NCI-H226 (cell line): ENCODE measurements around the gene OR1M1.

ENCODE experiments used
- DNase-seq: peaks from one replicate; pipeline ENCODE4 v3.0.0-alpha.2; 2015

Gene OR1M1

GRCh38 chr19:9075064-9075949, 11.6 kb upstream of the OR1M1 start:
- peak; percentile 99 for DNase-seq

DNA sequence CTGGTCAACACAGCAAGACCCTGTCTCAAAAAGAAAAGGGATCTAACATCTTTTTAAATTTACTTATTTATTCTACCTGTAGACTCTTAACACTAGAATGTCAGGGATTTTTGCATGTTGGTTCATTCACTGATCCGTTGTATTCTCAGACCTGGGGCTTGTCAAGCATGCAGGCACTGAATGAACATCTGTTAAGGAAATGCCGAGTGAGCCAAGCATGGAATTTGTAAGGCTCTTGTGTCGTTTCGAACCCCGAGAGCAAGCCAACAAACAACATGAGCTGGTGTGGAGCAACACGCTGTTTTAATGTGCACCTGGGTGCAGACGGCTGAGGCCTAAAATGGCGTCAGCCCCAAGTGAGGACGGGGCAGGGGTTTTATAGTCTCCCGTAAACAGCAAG, 10.0 kb upstream of the OR1M1 start:
- no peak for DNase-seq

GRCh38 chr19:9078651-9079050, 8.2 kb upstream of the OR1M1 start:
- no peak for DNase-seq

DNA sequence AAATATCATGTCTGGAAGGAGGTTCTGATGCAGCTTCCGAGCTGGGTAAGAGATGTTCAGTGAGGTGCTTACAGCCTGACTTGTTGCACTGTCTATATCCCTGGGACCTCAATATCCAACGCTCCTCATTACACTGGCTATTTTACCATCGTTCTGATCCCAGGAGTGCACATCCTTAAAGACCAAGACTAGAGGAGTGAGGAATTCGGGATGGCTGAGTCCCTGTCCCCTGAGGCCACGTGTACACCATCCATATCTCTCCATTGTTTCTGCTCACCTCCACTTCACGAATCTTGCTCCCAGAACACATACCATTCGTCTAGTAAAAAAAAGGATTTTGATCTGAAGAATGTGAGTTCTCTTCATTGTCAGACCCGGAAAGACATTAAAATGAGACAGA, 20.5 kb downstream of the OR1M1 start, which contains the start of gene OR7G2:
Gene OR7G2 (minus strand): TSS at position 101 of the 400 bp plus-strand sequence. CDS start 4,232 bp downstream, outside the sequence.
- no peak for DNase-seq

- no peak for DNase-seq
These were observed 23.1 kb downstream of the OR1M1 start for GRCh38 chr19:9109959-9110358.

GRCh38 chr19:9115307-9115813, 28.5 kb downstream of the OR1M1 start, which contains the start of gene OR7G1:
OR7G1 (minus strand) TSS chr19:9115763; CDS start chr19:9115763, 0 bp downstream.
- no peak for DNase-seq

DNA sequence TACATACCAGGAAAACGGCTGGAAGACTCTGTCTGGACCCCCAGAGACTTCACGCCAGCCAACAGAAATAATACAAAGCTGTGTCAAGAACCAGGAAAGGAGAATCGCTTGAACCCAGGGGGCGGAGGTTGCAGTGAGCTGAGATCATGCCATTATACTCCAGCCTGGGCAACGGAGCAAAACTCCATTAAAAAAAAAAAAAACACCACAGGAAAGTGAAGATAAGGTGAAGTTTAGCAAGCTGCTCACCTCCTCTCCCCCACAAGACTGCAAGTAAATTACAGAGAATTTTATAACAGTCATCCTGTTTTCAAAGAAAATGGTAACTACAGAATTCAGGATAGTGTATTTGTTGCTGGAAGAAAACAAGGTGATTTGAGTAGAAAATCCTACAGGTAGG, 29.7 kb downstream of the OR1M1 start:
- no peak for DNase-seq

DNA sequence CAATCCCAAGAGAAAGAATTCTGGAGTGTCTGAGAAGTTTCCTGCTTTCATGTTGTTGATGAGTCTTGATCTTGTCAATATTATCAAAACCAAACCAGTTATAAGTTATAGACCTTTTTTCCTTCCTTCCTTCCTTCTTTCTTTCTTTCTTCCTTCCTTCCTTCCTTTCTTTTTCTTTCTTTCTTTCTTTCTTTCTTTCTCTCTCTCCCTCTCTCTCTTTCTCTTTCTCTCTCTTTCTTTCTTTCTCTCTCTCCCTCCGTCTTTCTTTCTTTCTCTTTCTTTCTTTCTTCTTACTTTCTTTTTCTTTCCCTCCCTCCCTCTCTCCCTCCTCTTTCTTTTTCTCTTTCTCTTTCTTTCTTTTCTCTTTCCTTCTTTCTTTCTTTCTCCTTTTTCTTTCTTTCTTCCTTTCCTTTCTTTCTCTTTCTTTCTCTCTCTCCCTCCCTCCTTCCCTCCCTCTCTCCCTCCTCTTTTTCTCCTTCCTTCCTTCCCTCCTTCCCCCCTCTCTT, 40.1 kb downstream of the OR1M1 start, which contains the start of gene OR7G3:
Gene OR7G3 (minus strand): TSS at position 51 of the 506 bp plus-strand sequence. CDS start 0 bp downstream, at position 51.
- DNase-seq: no peak

DNA sequence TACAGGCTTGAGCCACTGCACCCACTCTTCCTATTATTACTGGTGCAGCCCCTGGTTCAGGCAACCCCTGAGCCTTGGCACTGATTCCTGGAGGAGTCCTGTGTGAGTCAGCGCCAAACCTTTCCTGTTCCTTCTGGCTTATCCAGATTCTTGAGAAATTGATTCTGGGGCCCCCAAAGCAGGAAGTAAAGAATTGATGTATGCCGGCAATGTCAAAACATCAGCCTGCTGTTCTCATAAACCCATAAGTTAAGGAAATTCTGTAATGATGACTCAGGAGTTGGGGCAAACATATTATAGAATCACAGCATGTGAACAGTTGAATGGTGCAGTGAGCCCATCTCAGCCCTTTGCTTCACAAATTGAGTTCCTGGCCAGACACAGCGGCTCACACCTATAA, 41.3 kb downstream of the OR1M1 start:
- peak; percentile 82 for DNase-seq

- DNase-seq: no peak
These were observed 44.1 kb downstream of the OR1M1 start for GRCh38 chr19:9130965-9131364.

- no peak for DNase-seq
These were observed 45.6 kb downstream of the OR1M1 start for GRCh38 chr19:9132422-9132821.

DNA sequence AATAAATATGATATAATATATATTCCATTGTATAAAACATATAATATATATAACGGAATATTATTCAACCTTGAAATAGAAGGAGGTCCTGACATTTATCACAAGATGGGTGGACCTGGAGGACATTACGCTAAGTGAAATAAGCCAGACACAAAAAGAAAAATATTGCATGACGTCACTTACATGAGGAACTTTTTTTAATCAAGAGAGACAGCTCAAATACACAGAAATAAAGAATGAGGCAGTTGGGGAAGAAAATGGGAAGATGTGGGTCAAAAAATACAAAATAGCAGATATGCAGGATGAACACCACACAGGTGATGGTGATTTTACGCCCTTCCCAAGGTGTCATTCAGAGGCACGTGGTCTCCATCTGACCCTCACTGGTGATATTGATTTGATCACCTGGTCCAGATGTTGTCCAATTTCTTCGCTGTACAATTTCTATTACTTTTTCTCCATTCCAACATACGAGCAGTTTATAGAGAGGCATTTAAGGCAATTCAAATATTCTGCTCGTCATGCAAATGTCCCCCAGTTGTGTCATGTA, 52.8 kb downstream of the OR1M1 start:
- DNase-seq: no peak

- DNase-seq: peak; percentile 82
These were observed 53.5 kb downstream of the OR1M1 start, which contains the start of gene ZNF317 for GRCh38 chr19:9140159-9140874. ZNF317 (plus strand) TSS chr19:9140397; CDS start chr19:9156017, 15,620 bp downstream.

DNA sequence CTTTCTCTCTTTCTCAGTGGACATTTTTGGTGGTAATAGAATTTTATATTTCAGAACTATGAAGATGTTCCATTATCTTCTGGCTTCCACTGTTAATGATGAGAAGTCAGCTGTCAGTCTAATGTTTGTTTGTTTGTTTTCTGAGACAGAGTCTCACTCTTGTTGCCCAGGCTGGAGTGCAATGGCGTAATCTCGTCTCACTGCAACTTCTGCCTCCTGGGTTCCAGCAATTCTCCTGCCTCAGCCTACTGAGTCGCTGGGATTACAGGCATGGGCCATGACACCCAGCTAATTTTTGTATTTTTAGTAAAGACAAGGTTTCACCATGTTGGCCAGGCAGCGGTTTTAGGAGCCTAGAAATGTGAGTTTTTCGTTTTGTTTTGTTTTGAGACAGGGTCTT, 58.1 kb downstream of the OR1M1 start:
- no peak for DNase-seq
